ENCODE measurements around the gene SMAD6. TPM values are rescaled to one million over a fixed set of nuclear protein-coding genes. Genes with fewer than 3 reads are reported as not detected.

Gene SMAD6
- total and polyA plus RNA-seq, 9 of the 15 experiments (the other 6 are each of a cell fraction or from before 2014, with no cell fraction given): 0.10 to 15.5 (median 3.7) TPM

DNA sequence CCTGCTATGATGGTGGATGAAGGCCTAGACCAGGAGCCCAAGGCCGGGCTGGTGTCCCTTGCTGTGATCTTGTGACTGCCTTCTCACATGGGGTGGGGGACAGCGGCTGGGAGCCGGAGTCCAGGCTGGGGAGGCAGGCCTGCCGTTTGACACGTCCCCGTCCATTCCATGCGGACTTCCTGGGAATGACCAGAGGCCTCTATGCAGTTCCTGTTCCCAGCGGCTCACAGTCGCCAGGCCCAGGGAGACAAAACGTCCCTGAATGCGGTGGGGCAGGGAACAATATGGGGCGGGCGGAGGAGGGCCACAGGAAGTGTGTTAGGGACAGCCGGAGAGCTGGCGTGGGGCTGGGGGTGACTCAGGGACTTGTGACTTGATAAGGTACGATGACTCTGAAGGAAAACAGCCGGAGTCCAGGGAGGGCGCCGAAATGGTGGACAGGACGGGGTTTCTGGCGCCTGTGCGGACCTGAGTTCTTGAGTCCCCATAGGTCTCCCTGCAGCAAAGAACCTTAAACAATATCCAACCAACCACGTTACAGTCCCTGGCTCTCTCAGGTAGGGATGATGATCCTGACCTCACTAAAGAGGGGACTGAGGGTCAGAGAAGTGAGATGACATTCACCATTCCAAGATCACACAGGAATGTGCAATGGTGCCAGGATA lies 40.5 kb upstream of the SMAD6 start (continued):
- TF ChIP-seq TAF9B (IDR thresholded peaks at IDR 0.05; ENCODE audit: partially characterized antibody) (peak; percentile 86), TEAD1 (CRISPR knock-in tag; IDR thresholded peaks at IDR 0.05) (peak in 1 of 2 experiments; percentile 63; a peak in 1 of 4 replicates), SRSF7 (optimal IDR thresholded peaks at IDR 0.05; ENCODE audit: low read depth, low read length) (no peak), ZNF644 (tag; IDR thresholded peaks at IDR 0.05; ENCODE audit: low read depth) (peak; percentile 83; the same call in 1 of the 2 replicates), ZFP30 (CRISPR knock-in tag; IDR thresholded peaks at IDR 0.05; ENCODE audit: borderline replicate concordance) (no peak), RUNX1 (IDR thresholded peaks at IDR 0.05; ENCODE audit: low read depth) (peak; percentile 66; the same call in 1 of the 2 replicates), SMAD3 (CRISPR knock-in tag; conservative IDR thresholded peaks at IDR 0.05) (0 out of 2 replicates have a peak, but pooled peaks have one; percentile 58), HMGN3 (IDR thresholded peaks at IDR 0.05; ENCODE audit: borderline replicate concordance, extremely low read depth, insufficient read length, low read depth, low read length) (peak; percentile 74), SMAD4 (CRISPR knock-in tag; conservative IDR thresholded peaks at IDR 0.05) (peak; percentile 87), DIDO1 (tag; IDR thresholded peaks at IDR 0.05; ENCODE audit: low read depth) (0 out of 2 replicates have a peak, but pooled peaks have one; percentile 9), ZNF584 (CRISPR knock-in tag; IDR thresholded peaks at IDR 0.05; ENCODE audit: low read depth) (peak; percentile 94), ZNF79 (CRISPR knock-in tag; IDR thresholded peaks at IDR 0.05; ENCODE audit: low read depth) (peak; percentile 54), GATAD2B (IDR thresholded peaks at IDR 0.05; ENCODE audit: borderline replicate concordance) (0 out of 2 replicates have a peak, but pooled peaks have one; percentile 41), EGR1 (conservative IDR thresholded peaks at IDR 0.05) (peak; percentile 58; the same call in 1 of the 2 replicates)
- TF ChIP-seq, protein P1, sequence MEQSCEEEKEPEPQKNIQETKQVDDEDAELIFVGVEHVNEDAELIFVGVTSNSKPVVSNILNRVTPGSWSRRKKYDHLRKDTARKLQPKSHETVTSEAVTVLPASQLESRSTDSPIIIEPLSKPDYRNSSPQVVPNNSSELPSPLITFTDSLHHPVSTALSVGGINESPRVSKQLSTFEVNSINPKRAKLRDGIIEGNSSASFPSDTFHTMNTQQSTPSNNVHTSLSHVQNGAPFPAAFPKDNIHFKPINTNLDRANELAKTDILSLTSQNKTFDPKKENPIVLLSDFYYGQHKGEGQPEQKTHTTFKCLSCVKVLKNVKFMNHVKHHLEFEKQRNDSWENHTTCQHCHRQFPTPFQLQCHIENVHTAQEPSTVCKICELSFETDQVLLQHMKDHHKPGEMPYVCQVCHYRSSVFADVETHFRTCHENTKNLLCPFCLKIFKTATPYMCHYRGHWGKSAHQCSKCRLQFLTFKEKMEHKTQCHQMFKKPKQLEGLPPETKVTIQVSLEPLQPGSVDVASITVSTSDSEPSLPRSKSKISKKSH (CRISPR knock-in tag; IDR thresholded peaks at IDR 0.05): no peak
- TF ChIP-seq, protein P2, sequence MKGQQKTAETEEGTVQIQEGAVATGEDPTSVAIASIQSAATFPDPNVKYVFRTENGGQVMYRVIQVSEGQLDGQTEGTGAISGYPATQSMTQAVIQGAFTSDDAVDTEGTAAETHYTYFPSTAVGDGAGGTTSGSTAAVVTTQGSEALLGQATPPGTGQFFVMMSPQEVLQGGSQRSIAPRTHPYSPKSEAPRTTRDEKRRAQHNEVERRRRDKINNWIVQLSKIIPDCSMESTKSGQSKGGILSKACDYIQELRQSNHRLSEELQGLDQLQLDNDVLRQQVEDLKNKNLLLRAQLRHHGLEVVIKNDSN (CRISPR knock-in tag; IDR thresholded peaks at IDR 0.05): peak; percentile 54; the same call in 1 of the 2 replicates
- TF ChIP-seq, protein P3, sequence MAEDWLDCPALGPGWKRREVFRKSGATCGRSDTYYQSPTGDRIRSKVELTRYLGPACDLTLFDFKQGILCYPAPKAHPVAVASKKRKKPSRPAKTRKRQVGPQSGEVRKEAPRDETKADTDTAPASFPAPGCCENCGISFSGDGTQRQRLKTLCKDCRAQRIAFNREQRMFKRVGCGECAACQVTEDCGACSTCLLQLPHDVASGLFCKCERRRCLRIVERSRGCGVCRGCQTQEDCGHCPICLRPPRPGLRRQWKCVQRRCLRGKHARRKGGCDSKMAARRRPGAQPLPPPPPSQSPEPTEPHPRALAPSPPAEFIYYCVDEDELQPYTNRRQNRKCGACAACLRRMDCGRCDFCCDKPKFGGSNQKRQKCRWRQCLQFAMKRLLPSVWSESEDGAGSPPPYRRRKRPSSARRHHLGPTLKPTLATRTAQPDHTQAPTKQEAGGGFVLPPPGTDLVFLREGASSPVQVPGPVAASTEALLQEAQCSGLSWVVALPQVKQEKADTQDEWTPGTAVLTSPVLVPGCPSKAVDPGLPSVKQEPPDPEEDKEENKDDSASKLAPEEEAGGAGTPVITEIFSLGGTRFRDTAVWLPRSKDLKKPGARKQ (CRISPR knock-in tag; IDR thresholded peaks at IDR 0.05): no peak
- TF ChIP-seq, protein P4, sequence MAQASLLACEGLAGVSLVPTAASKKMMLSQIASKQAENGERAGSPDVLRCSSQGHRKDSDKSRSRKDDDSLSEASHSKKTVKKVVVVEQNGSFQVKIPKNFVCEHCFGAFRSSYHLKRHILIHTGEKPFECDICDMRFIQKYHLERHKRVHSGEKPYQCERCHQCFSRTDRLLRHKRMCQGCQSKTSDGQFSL (CRISPR knock-in tag; IDR thresholded peaks at IDR 0.05): peak; percentile 61; the same call in 1 of the 2 replicates
- TF ChIP-seq, protein P4 (tag; IDR thresholded peaks at IDR 0.05): peak in 1 of 2 experiments; percentile 29; a peak in 1 of 4 replicates
- TF ChIP-seq, protein P5, sequence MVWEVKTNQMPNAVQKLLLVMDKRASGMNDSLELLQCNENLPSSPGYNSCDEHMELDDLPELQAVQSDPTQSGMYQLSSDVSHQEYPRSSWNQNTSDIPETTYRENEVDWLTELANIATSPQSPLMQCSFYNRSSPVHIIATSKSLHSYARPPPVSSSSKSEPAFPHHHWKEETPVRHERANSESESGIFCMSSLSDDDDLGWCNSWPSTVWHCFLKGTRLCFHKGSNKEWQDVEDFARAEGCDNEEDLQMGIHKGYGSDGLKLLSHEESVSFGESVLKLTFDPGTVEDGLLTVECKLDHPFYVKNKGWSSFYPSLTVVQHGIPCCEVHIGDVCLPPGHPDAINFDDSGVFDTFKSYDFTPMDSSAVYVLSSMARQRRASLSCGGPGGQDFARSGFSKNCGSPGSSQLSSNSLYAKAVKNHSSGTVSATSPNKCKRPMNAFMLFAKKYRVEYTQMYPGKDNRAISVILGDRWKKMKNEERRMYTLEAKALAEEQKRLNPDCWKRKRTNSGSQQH (CRISPR knock-in tag; IDR thresholded peaks at IDR 0.05): peak; percentile 30; the same call in 1 of the 2 replicates

Data from K562 (cell line).